Activated CD8-positive, alpha-beta memory T cell treated with anti-CD3 and anti-CD28 coated beads, Interleukin-2, amount 10 ng/mL, durations not matched to agents 7 days and 5 days (primary cell): ENCODE data around the gene NCCRP1. TPM values are rescaled to one million over a fixed set of nuclear protein-coding genes. Genes with fewer than 3 reads are reported as not detected.
"Not testable (repeated sequence)": the region's sequence is repeated elsewhere in the genome, so short reads cannot be mapped to it uniquely, and the experiment has no call there.

Source experiments
- ATAC-seq: fragments of 150-1000 bp; cut with Tn5 transposase; one replicate; pipeline ENCODE4 v1.10.0; 2021; ENCODE audit warnings: moderate library complexity
- CTCF ChIA-PET: fragments of 350-600 bp; sonication (Branson Sonifier 250); formaldehyde crosslinking; loops from one replicate; lab custom pipeline; 2021; ENCODE audit warnings: antibody characterized with exemption; lab: Charles Lee
- DNase-seq: peaks from one replicate; pipeline ENCODE4 v3.0.0-alpha.2; 2020
- H3K27ac Mint-ChIP-seq: one replicate; pipeline ENCODE4 v1.8.0; 2021; ENCODE audit warnings: mild to moderate bottlenecking, mixed read lengths
- H3K27me3 Mint-ChIP-seq: one replicate; pipeline ENCODE4 v1.8.0; 2021; ENCODE audit warnings: mixed read lengths
- H3K36me3 Mint-ChIP-seq: one replicate; pipeline ENCODE4 v1.8.0; 2021; ENCODE audit warnings: mild to moderate bottlenecking, mixed read lengths
- H3K4me1 Mint-ChIP-seq: one replicate; pipeline ENCODE4 v1.8.0; 2021; ENCODE audit warnings: mixed read lengths
- H3K4me3 Mint-ChIP-seq: one replicate; pipeline ENCODE4 v1.8.0; 2021; ENCODE audit warnings: mild to moderate bottlenecking, moderate library complexity, mixed read lengths
- H3K9me3 Mint-ChIP-seq: one replicate; pipeline ENCODE4 v1.8.0; 2022; ENCODE audit warnings: low read depth, mixed read lengths
- total RNA-seq, 2 experiments: library from RNA; stranded (reverse); gene quantifications; one replicate each; pipeline ENCODE4 v1.2.3, GENCODE V29; 2021

The NCCRP1 gene
- total RNA-seq, 2 experiments from 2014 or later = not detected

DNA sequence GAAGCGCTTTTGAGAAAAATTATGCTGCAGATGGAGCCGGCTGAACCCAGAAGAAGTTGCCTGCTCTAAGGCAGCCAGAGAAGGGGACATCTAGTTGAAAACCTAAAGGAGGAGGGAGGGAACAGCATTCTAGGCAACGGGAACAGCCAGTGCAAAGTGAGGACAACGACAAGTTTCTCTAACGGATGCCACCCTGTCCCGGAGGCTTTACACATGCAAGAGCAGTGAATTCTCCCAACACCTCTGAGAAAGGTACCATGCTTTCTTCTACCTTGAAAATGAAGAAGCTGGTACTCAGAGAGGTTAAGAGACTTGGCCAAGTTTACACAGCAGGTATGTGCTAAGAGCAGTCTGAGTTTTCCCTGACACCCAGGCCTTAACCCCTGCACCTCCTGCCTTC is 42.2 kb downstream of the NCCRP1 start:
- Mint-ChIP-seq H3K4me1 (peaks cover 26% of the 10 kb centered on the region), H3K27ac (no peak overlapping the region), H3K9me3 (no peaks in the 10 kb centered on the region), H3K4me3 (no peak overlapping the region), H3K36me3 (no peaks in the 10 kb centered on the region), H3K27me3 (peaks cover 7% of the 10 kb centered on the region)
- DNase-seq (no peak), ATAC-seq (no peak)
- CTCF ChIA-PET = no interaction called here

DNA sequence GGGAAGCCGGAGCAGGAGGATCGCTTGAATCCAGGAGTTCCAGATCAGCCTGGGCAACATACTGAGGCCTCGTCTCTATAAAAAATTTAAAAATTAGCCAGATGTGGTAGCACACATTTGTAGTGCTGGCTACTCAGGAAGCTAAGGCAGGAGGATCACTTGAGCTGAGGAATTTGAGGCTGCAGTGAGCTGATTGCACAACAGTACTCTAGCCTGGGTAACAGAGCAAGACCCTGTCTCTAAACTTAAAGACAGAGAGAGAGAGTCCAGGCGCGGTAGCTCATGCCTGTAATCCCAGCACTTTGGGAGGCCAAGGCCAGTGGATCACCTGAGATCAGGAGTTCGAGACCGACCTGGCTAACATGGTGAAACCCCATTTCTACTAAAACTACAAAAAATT is 43.7 kb downstream of the NCCRP1 start:
- H3K27ac Mint-ChIP-seq = no peak overlapping the region
- no peak for ATAC-seq
- no peaks in the 10 kb centered on the region for H3K9me3 Mint-ChIP-seq
- no peak for DNase-seq
- CTCF ChIA-PET = no interaction called here
- no peaks in the 10 kb centered on the region for H3K36me3 Mint-ChIP-seq
- H3K27me3 Mint-ChIP-seq = peaks cover 7% of the 10 kb centered on the region
- peaks cover 26% of the 10 kb centered on the region for H3K4me1 Mint-ChIP-seq
- no peak overlapping the region for H3K4me3 Mint-ChIP-seq

DNA sequence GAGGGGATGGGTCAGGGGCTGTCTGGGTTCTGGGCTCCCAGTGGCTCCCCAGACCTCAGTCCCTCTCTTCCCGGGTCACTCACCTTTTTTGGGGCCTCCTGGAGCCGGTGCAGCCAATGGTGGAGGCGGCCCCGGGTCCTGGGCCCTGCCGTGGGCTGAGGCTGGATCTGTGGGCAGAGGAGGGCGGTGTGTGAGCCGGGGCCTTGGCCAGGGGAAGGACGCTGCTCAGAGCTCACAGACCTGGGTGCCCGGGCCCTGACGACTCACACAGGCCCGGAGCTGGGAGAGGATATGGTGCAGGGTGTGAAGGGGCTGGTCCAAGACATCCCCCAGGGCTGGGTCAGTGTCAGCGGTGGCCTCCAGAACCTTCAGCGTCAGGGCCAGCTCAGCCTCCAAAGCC is 47.0 kb downstream of the NCCRP1 start:
- H3K27ac Mint-ChIP-seq, H3K4me3 Mint-ChIP-seq, DNase-seq, H3K36me3 Mint-ChIP-seq, H3K9me3 Mint-ChIP-seq, CTCF ChIA-PET, H3K4me1 Mint-ChIP-seq, ATAC-seq: not testable (repeated sequence)
- H3K27me3 Mint-ChIP-seq = peaks cover 11% of the 10 kb centered on the region

DNA sequence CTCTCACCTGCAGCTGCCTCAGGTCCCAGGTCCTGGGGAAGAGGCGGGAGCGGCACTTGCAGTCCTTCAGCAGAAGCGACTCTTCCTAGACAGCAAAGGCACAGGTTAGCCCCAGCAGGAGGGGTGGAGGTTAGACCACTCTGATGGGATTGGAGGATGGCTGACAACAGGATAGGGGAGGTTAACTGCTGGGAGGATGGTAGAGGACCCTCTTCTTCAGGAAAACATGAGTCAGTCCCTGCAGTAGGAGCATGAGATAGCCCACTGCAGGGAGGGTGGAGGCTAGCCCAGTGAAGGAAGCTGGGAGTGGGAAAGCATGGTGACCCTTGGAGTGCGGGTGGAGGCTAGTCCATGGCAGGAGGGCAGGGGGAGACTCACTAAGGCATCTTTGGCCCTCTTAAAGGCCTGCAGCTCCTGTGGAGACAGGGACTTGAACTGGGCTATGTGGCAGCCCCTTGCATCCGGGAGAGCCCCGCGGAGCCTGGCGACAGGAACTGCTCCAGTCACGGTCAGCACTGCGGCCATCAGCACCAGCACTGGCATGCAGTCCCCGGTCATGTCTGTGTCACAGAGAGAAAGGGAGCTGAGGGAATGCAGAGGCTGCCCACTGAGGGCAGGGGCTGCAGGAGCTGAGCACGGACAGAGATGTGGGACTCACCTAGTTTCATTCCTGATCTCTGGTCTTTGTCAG is 47.8 kb downstream of the NCCRP1 start, which contains the start of gene IFNL3:
IFNL3 (minus strand) TSS at position 597 of the 691 bp plus-strand sequence; CDS start at position 558, 39 bp downstream.
- H3K36me3 Mint-ChIP-seq, H3K4me3 Mint-ChIP-seq, CTCF ChIA-PET, H3K4me1 Mint-ChIP-seq, ATAC-seq, H3K27ac Mint-ChIP-seq, DNase-seq, H3K9me3 Mint-ChIP-seq: not testable (repeated sequence)
- H3K27me3 Mint-ChIP-seq = peaks cover 15% of the 10 kb centered on the region

DNA sequence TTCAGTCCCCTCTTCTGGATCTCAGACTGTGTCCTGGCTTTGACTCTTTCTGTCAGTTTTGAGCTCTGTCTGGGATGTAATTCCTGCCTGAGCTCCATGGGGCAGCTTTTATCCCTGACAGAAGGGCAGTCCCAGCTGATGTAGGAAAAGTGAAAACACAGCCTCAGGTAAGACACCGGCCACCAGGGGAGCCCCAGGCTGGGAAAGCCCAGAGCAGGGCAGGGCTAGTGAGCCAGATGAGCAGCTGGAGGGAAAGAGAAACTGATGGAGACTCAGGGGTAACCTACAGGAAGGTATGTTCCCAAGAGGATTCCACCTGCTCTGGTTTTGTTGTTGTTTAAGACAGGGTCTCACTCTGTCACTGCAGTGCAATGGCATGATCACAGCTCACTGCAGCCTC is 48.4 kb downstream of the NCCRP1 start:
- H3K4me3 Mint-ChIP-seq, H3K4me1 Mint-ChIP-seq, CTCF ChIA-PET, H3K36me3 Mint-ChIP-seq, DNase-seq, H3K9me3 Mint-ChIP-seq, H3K27ac Mint-ChIP-seq: not testable (repeated sequence)
- peak; percentile 69 for ATAC-seq
- peaks cover 13% of the 10 kb centered on the region for H3K27me3 Mint-ChIP-seq

DNA sequence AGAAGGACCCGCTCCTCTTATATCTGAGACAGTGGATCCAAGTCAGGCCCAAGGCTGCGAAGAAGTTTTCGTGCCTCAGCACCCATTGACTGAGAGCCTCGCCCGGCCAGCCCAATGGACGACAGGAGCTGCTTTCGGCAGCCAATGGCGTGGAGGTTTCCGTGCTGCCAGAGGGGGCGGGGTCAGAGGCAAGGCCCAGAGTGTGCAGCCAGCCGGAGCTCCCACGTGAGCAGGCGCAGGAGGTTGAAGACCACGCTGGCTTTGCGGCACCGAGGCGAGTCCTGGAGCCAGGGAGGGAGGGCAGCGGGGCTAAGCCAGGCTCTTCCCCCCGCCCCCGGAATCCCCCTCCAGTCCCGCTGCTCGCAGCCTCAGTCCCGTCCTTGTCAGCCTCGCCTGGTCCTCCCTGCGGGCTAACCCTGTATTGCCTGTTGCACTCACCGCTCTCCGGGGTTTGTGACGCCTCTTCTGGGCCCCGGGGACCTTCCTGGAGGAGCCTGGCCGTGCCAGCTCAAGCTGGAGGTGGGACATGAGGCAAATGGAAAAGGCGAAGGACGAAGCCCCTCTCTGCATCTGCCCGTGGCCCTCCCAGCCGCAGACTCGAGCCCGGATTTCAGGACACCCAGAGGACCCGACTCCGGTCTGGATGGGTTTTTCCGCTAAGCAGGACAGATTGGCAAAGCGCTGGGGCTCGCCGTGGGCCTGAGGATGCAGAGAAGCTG is 50.3 kb downstream of the NCCRP1 start:
- H3K27me3 Mint-ChIP-seq = peaks cover 13% of the 10 kb centered on the region
- H3K36me3 Mint-ChIP-seq = no peaks in the 10 kb centered on the region
- DNase-seq = peak; percentile 47
- CTCF ChIA-PET = no interaction called here
- no peaks in the 10 kb centered on the region for H3K9me3 Mint-ChIP-seq
- no peak overlapping the region for H3K27ac Mint-ChIP-seq
- H3K4me3 Mint-ChIP-seq = no peak overlapping the region
- peak; percentile 55 for ATAC-seq
- H3K4me1 Mint-ChIP-seq = peaks cover 3% of the 10 kb centered on the region

DNA sequence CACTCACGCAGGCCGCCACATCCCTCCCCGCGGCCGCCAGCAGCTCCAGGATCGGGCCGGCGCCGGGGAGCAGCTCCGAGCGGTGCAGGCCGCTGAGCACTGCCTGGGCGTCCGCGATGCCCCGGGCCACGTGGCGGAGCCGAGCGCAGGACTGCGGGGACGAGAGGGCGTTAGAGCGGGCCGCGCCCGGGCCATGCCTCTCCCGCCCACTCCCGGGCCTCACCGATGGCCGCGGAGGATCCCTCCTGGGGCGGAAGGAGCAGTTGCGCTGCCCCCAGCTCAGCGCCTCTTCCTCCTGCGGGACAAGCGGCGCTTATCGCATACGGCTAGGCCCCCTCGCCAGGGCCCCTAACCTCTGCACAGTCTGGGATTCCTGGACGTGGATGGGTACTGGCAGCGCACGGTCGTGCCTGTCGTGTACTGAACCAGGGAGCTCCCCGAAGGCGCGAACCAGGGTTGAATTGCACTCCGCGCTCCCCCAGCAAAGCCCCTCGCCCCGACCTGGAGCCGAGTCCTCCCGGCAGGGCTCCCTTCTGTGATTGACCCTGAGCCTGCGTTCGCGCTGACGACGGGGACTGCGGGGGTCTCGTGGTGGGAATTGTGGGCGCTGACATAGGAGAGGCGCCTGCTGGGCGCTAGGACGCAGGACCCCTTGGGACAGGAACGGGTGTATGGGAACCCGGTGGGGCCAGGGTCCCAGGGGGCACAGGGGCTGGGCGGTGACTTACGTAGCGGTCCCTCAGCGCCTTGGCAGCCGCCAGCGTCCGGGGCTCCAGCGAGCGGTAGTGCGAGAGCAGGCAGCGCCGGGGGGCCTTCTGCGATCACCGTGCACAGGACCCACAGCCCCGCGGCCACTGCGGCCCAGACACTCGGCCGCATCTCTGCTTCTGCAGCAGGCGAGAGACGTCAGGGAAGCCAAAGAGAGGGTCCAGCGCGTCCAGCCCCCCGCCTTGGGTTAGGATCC is 51.2 kb downstream of the NCCRP1 start:
- Mint-ChIP-seq H3K4me3 (no peak overlapping the region), H3K36me3 (no peaks in the 10 kb centered on the region), H3K4me1 (peaks cover 7% of the 10 kb centered on the region), H3K27ac (no peak overlapping the region), H3K27me3 (peaks cover 13% of the 10 kb centered on the region), H3K9me3 (no peaks in the 10 kb centered on the region)
- ATAC-seq (peak; percentile 34), DNase-seq (no peak)
- CTCF ChIA-PET = no interaction called here

DNA sequence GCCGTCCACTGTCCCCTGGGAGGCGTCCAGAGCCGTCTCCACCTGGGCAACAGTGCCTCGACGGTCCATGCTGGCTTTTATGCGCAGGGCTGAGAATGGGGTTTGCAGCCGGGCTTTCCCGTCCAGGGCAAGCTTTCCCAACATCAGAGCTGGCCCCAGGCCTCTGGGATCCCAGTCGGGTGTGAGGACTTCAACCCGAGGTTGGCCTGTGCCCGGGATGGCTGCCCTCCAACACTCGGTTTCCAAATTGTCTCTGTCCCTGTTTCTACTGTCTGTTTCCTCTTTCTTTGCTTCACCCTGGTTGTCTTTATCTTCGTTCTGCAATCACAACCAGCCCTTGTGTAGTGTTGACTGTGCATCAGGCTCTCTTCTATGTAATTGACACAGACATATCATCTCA is 52.0 kb downstream of the NCCRP1 start, which contains the start of gene IFNL4:
IFNL4 (minus strand) TSS at position 51 of the 400 bp plus-strand sequence.
- ATAC-seq = no peak
- H3K4me3 Mint-ChIP-seq = no peak within 1 kb of the TSS
- peaks cover 7% of the 10 kb centered on the region for H3K4me1 Mint-ChIP-seq
- H3K36me3 Mint-ChIP-seq = no peaks in the 10 kb centered on the region
- no peaks in the 10 kb centered on the region for H3K9me3 Mint-ChIP-seq
- H3K27me3 Mint-ChIP-seq = peaks cover 13% of the 10 kb centered on the region
- no peak for DNase-seq
- CTCF ChIA-PET = no interaction called here
- no peak within 1 kb of the TSS for H3K27ac Mint-ChIP-seq

DNA sequence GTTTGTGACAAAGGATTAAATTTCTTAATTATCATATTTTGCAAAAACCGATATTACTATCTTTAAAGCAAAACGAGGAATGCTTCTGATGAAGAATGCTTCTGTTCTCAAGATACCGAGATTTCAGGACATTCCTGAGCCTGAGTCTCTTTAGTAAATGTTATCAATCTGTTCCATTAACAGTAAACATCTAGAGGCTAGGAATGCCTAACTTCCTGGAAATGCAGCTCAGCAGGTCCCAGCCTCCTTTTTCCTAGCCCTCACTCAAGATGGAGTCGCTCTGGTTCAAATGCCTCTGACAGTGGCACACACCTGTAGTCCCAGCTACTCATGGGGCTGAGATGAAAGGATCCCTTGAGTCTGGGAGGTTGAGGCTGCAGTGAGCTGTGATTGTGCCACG is 54.3 kb downstream of the NCCRP1 start:
- CTCF ChIA-PET = interaction anchor here (0.7 kb wide), 1 partner anchor 178 kb away, joined by 3 read pairs; no protein-coding TSS in a partner anchor
- Mint-ChIP-seq H3K27me3 (peaks cover 18% of the 10 kb centered on the region), H3K9me3 (no peaks in the 10 kb centered on the region), H3K27ac (no peak overlapping the region), H3K4me3 (no peak overlapping the region), H3K4me1 (peaks cover 7% of the 10 kb centered on the region), H3K36me3 (no peaks in the 10 kb centered on the region)
- ATAC-seq (no peak), DNase-seq (no peak)

Other genes with a start within 250 kb of the NCCRP1 start
- under 1 TPM in 1 of 2 experiments, not detected in 1; 0.12 TPM for gene FBXO17, start 221.2 kb upstream of the NCCRP1 start, total RNA-seq
- under 1 TPM in 1 of 2 experiments, not detected in 1; 0.19 TPM for gene FBXO27, start 164.4 kb upstream of the NCCRP1 start, total RNA-seq
- not detected for gene ACP7, start 112.6 kb upstream of the NCCRP1 start, total RNA-seq
- 10 to 100 TPM; 14.6 to 18.4 TPM for gene PAK4, start 71.2 kb upstream of the NCCRP1 start, total RNA-seq
- gene SYCN, start 7.3 kb downstream of the NCCRP1 start, total RNA-seq = not detected
- under 1 TPM in 1 of 2 experiments, not detected in 1; 0.42 TPM for gene IFNL3, start 48.0 kb downstream of the NCCRP1 start, total RNA-seq
- gene IFNL4, start 51.9 kb downstream of the NCCRP1 start, total RNA-seq = not detected
- not detected for gene IFNL2, start 71.4 kb downstream of the NCCRP1 start, total RNA-seq
- under 1 TPM; 0.26 to 0.70 TPM for gene IFNL1, start 99.4 kb downstream of the NCCRP1 start, total RNA-seq
- gene LRFN1, start 123.9 kb downstream of the NCCRP1 start, total RNA-seq = 1 to 10 TPM; 4.5 to 8.4 TPM
- gene GMFG, start 139.1 kb downstream of the NCCRP1 start, total RNA-seq = 100 to 1,000 TPM; 472 to 473 TPM
- 10 to 100 TPM; 45.7 to 58.5 TPM for gene SAMD4B, start 145.5 kb downstream of the NCCRP1 start, total RNA-seq
- gene PAF1, start 194.1 kb downstream of the NCCRP1 start, total RNA-seq = 10 to 100 TPM; 48.9 to 53.8 TPM
- gene MED29, start 194.4 kb downstream of the NCCRP1 start, total RNA-seq = 10 to 100 TPM; 31.0 to 31.2 TPM
- 100 to 1,000 TPM in 1 of 2 experiments, 10 to 100 TPM in 1; 45.1 to 107 TPM for gene ZFP36, start 209.9 kb downstream of the NCCRP1 start, total RNA-seq
- 10 to 100 TPM; 57.9 to 73.9 TPM for gene PLEKHG2, start 215.7 kb downstream of the NCCRP1 start, total RNA-seq
- gene RPS16, start 239.0 kb downstream of the NCCRP1 start, total RNA-seq = 1,000 to 10,000 TPM; 1,815 to 2,117 TPM
- gene SUPT5H, start 248.6 kb downstream of the NCCRP1 start, total RNA-seq = 100 to 1,000 TPM; 144 to 181 TPM